ENCODE results near the gene FBLN2.

Gene FBLN2

GRCh38 chr3:13583251-13584180 is 34.6 kb downstream of the FBLN2 start:
- DNase-seq: no peak

- DNase-seq: no peak
Observed at GRCh38 chr3:13584427-13584891, 35.5 kb downstream of the FBLN2 start.

GRCh38 chr3:13584901-13585300 is 36.0 kb downstream of the FBLN2 start:
- DNase-seq: no peak

- DNase-seq: no peak
Observed at GRCh38 chr3:13587442-13587841, 38.5 kb downstream of the FBLN2 start.

GRCh38 chr3:13588221-13588701 is 39.3 kb downstream of the FBLN2 start:
- no peak for DNase-seq

GRCh38 chr3:13588993-13589392 is 40.1 kb downstream of the FBLN2 start:
- no peak for DNase-seq

- DNase-seq: no peak
Observed at GRCh38 chr3:13590841-13591520, 42.1 kb downstream of the FBLN2 start.

- no peak for DNase-seq
Observed at GRCh38 chr3:13593615-13594014, 44.7 kb downstream of the FBLN2 start.

- DNase-seq: no peak
Observed at GRCh38 chr3:13594146-13594545, 45.2 kb downstream of the FBLN2 start.

GRCh38 chr3:13594991-13595421 is 46.1 kb downstream of the FBLN2 start:
- DNase-seq: no peak

- no peak for DNase-seq
Observed at GRCh38 chr3:13595485-13595884, 46.6 kb downstream of the FBLN2 start.

- DNase-seq: no peak
Observed at GRCh38 chr3:13596426-13597205, 47.7 kb downstream of the FBLN2 start.

- no peak for DNase-seq
Observed at GRCh38 chr3:13597661-13598060, 48.7 kb downstream of the FBLN2 start.

GRCh38 chr3:13598201-13598600 is 49.3 kb downstream of the FBLN2 start:
- DNase-seq: no peak

GRCh38 chr3:13598926-13599886 is 50.3 kb downstream of the FBLN2 start:
- DNase-seq: no peak

- DNase-seq: no peak
Observed at GRCh38 chr3:13599887-13600450, 51.0 kb downstream of the FBLN2 start.

GRCh38 chr3:13600950-13601691 is 52.2 kb downstream of the FBLN2 start:
- DNase-seq: no peak

GRCh38 chr3:13601692-13602080 is 52.8 kb downstream of the FBLN2 start:
- no peak for DNase-seq

- no peak for DNase-seq
Observed at GRCh38 chr3:13605555-13605954, 56.6 kb downstream of the FBLN2 start.

GRCh38 chr3:13607821-13608597 is 59.1 kb downstream of the FBLN2 start:
- DNase-seq: no peak
